GM12891 (cell line): Measurements from ENCODE around the gene SMAGP.

Source experiments
- PAX5 ChIP-seq: IDR thresholded peaks from 2 replicates; pipeline ENCODE4 v1.6.1; 2011; ENCODE audit warnings: low read length, moderate library complexity, mild to moderate bottlenecking; ENCODE audit not compliant: insufficient read depth, severe bottlenecking
- POLR2A ChIP-seq: IDR thresholded peaks from 2 replicates; pipeline ENCODE4 v1.6.1; 2011; ENCODE audit warnings: low read depth, low read length, control low read depth
- POLR2AphosphoS5 ChIP-seq: IDR thresholded peaks from 2 replicates; pipeline ENCODE4 v1.6.1; 2011; ENCODE audit warnings: low read depth, low read length, control low read depth
- POU2F2 ChIP-seq: IDR thresholded peaks from 2 replicates; pipeline ENCODE4 v1.6.1; 2011; ENCODE audit warnings: low read depth, mild to moderate bottlenecking, control low read depth, low read length, moderate library complexity
- SPI1 ChIP-seq: IDR thresholded peaks from 2 replicates; pipeline ENCODE4 v1.6.1; 2011; ENCODE audit warnings: low read depth, low read length, control low read depth
- TAF1 ChIP-seq: IDR thresholded peaks from 2 replicates; pipeline ENCODE4 v1.6.1; 2011; ENCODE audit warnings: low read depth, low read length, control low read depth

GRCh38 chr12:51307655-51308593, 37.7 kb upstream of the SMAGP start:
- TF ChIP-seq POLR2AphosphoS5 (no peak), TAF1 (no peak), POLR2A (no peak), SPI1 (no peak), POU2F2 (no peak), PAX5 (no peak)
